Measurements from ENCODE around the gene TECTB. TPM values are rescaled to one million over a fixed set of nuclear protein-coding genes. Genes with fewer than 3 reads are reported as not detected.

TECTB gene
- under 0.01 and 0.13 TPM in 2 replicates for total RNA-seq

DNA sequence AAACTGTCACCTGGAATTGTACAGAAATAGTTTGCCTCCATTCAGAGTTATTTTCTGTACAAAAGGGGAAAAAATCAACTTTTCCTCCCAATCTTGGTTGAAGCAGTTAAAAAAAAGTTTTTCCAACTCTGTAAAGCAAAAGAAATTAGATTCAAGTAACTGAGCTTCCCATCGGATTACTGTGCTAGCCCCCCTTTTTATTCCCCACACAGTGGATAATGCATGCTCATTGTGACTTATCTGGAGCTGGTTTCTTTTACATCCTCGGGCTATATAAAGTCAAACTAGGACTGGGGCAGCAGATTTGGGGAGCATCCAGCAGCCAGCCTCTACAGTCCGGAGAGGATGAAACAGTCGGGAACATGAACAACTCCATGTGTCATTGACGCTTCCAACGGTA is at the start of gene TECTB:
Gene TECTB (plus strand): TSS at position 301 of the 400 bp plus-strand sequence. CDS start 335 bp downstream, outside the sequence.

Other genes with a start within 250 kb of the TECTB start
- gene GPAM, start 99.6 kb upstream of the TECTB start, total RNA-seq = 12.9 and 13.5 TPM in 2 replicates
- gene ACSL5, start 90.7 kb downstream of the TECTB start, total RNA-seq = 1.0 and 1.4 TPM in 2 replicates
- gene ZDHHC6, start 163.5 kb downstream of the TECTB start, total RNA-seq = 24.2 and 31.9 TPM in 2 replicates
- 24.2 and 28.5 TPM in 2 replicates for gene VTI1A, start 163.8 kb downstream of the TECTB start, total RNA-seq